Glutamatergic neuron (in vitro differentiated cells): Measurements from ENCODE around the gene UBE2E1. TPM values are rescaled to one million over a fixed set of nuclear protein-coding genes. Genes with fewer than 3 reads are reported as not detected.
A peak's percentile ranks its signal among the peaks of the same experiment; 100 is the strongest.

Source experiments
- DNase-seq: peaks from one replicate; pipeline ENCODE4 v3.0.0; 2022
- H3K27ac Mint-ChIP-seq: one replicate; pipeline ENCODE4 v1.8.0; 2020; ENCODE audit warnings: mild to moderate bottlenecking, mixed read lengths, inconsistent platforms; ENCODE audit not compliant: unreplicated experiment
- H3K27me3 Mint-ChIP-seq: one replicate; pipeline ENCODE4 v1.8.0; 2020; ENCODE audit warnings: mild to moderate bottlenecking, moderate library complexity, mixed read lengths, inconsistent platforms; ENCODE audit not compliant: unreplicated experiment
- H3K36me3 Mint-ChIP-seq: one replicate; pipeline ENCODE4 v1.8.0; 2020; ENCODE audit warnings: mild to moderate bottlenecking, mixed read lengths, inconsistent platforms; ENCODE audit not compliant: unreplicated experiment
- H3K4me1 Mint-ChIP-seq: one replicate; pipeline ENCODE4 v1.8.0; 2020; ENCODE audit warnings: mild to moderate bottlenecking, low read depth, mixed read lengths, inconsistent platforms; ENCODE audit not compliant: unreplicated experiment
- H3K4me3 Mint-ChIP-seq: one replicate; pipeline ENCODE4 v1.8.0; 2020; ENCODE audit warnings: mild to moderate bottlenecking, mixed read lengths, inconsistent platforms; ENCODE audit not compliant: unreplicated experiment
- H3K9me3 Mint-ChIP-seq: one replicate; pipeline ENCODE4 v1.8.0; 2020; ENCODE audit warnings: mild to moderate bottlenecking, moderate library complexity, mixed read lengths, inconsistent platforms; ENCODE audit not compliant: unreplicated experiment
- CTCF ChIP-seq: fragments of 200-600 bp; sonication (generic); IDR thresholded peaks from one replicate; pipeline ENCODE4 v1.5.0; 2021; ENCODE audit not compliant: partially characterized antibody, unreplicated experiment
- total RNA-seq: library from RNA; stranded (reverse); fragmentation: NEBNext Ultra II Directional; extraction: Animal tissue kit (Norgen Biotek cat#: 25700); gene quantifications from one replicate; pipeline ENCODE4 v1.2.1, GENCODE V29; 2021; ENCODE audit not compliant: unreplicated experiment

UBE2E1 gene
- total RNA-seq, 1 donor from 2014 or later, result 74.2 TPM

GRCh38 chr3:23809840-23810342 is 4.1 kb downstream of the UBE2E1 start:
- peak overlapping the region; percentile 98 for H3K4me3 Mint-ChIP-seq
- TF ChIP-seq CTCF, result no peak
- H3K27ac Mint-ChIP-seq, result peak overlapping the region; percentile 97
- H3K4me1 Mint-ChIP-seq, result peaks cover 21% of the 10 kb centered on the region
- no peak for DNase-seq
- H3K27me3 Mint-ChIP-seq, result peaks cover 11% of the 10 kb centered on the region
- H3K9me3 Mint-ChIP-seq, result peaks cover 12% of the 10 kb centered on the region
- H3K36me3 Mint-ChIP-seq, result peaks cover 5% of the 10 kb centered on the region

- Mint-ChIP-seq H3K9me3 (peaks cover 9% of the 10 kb centered on the region), H3K4me1 (peaks cover 18% of the 10 kb centered on the region), H3K36me3 (peaks cover 5% of the 10 kb centered on the region), H3K4me3 (peak overlapping the region; percentile 98), H3K27me3 (peaks cover 8% of the 10 kb centered on the region), H3K27ac (peak overlapping the region; percentile 97)
- peak; percentile 22 for TF ChIP-seq CTCF
- DNase-seq, result peak; percentile 73
Observed at GRCh38 chr3:23810343-23811184, 4.8 kb downstream of the UBE2E1 start.

GRCh38 chr3:23811185-23811527 is 5.4 kb downstream of the UBE2E1 start:
- H3K36me3 Mint-ChIP-seq, result peaks cover 5% of the 10 kb centered on the region
- peak overlapping the region; percentile 93 for H3K4me3 Mint-ChIP-seq
- H3K4me1 Mint-ChIP-seq, result peaks cover 18% of the 10 kb centered on the region
- peak overlapping the region; percentile 81 for H3K27ac Mint-ChIP-seq
- no peak for TF ChIP-seq CTCF
- H3K9me3 Mint-ChIP-seq, result peaks cover 9% of the 10 kb centered on the region
- DNase-seq, result no peak
- H3K27me3 Mint-ChIP-seq, result peaks cover 8% of the 10 kb centered on the region

GRCh38 chr3:23811919-23812318 is 6.2 kb downstream of the UBE2E1 start:
- no peak for DNase-seq
- TF ChIP-seq CTCF, result no peak
- H3K27ac Mint-ChIP-seq, result no peak overlapping the region
- H3K9me3 Mint-ChIP-seq, result peaks cover 9% of the 10 kb centered on the region
- peak overlapping the region; percentile 46 for H3K4me3 Mint-ChIP-seq
- peaks cover 5% of the 10 kb centered on the region for H3K36me3 Mint-ChIP-seq
- H3K27me3 Mint-ChIP-seq, result peaks cover 7% of the 10 kb centered on the region
- peaks cover 18% of the 10 kb centered on the region for H3K4me1 Mint-ChIP-seq

- H3K27ac Mint-ChIP-seq, result no peak overlapping the region
- DNase-seq, result no peak
- TF ChIP-seq CTCF, result no peak
- H3K4me3 Mint-ChIP-seq, result no peak overlapping the region
- peaks cover 2% of the 10 kb centered on the region for H3K4me1 Mint-ChIP-seq
- no peaks in the 10 kb centered on the region for H3K9me3 Mint-ChIP-seq
- no peaks in the 10 kb centered on the region for H3K36me3 Mint-ChIP-seq
- peaks cover 2% of the 10 kb centered on the region for H3K27me3 Mint-ChIP-seq
Observed at GRCh38 chr3:23815879-23816278, 10.1 kb downstream of the UBE2E1 start.
